ENCODE results near the gene CEACAM19.
A peak's percentile ranks its signal among the peaks of the same experiment; 100 is the strongest.

Gene CEACAM19

DNA sequence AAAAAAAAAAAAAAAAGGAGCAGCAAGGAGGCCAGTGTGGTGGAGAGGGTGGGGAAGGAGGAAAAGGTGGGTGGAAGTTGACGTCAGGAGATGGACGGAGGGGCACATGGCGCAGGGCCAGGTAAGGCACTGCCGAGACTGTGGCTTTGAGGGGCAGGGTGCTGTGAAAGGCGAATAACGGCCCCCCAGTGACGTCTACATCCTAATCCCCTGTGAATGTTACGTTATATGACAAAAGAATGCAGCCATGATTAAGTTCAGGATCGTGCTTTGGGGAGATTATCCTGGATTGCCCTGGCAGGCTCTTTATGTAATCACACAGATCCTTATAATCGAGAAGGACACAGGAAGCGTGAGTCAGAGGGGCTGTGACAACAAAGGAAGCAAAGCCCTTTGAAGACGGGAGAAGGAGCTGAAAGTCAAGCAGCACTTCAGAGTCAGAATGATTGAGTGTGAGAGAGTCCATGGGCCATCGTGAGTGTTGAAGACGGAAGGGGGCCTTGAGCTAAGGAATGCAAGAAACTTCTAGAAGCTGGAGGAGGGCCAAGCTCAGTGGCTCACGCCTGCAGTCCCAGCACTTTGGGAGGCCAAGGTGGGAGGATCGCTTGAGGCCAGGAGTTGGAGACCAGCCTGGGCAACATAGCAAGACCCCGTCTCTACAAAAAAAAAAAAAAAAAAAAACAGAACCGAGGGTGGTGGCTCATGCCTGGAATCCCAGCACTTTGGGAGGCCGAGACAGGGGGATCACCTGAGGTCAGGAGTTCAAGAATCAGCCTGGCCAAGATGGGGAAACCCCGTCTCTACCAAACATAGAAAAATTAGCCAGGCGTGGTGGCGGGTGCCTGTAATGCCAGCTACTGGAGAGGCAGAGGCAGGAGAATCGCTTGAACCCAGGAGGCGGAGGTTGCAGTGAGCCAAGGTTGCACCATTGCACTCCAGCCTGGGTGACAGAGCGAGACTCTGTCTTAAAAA, 13.9 kb downstream of the CEACAM19 start:
- no peak for TF ChIP-seq CTCF (IDR thresholded peaks at IDR 0.05; ENCODE audit: borderline replicate concordance, control extremely low read depth, extremely low read depth, insufficient read depth, missing control alignments)
- in situ Hi-C loops (cut with MboI; ENCODE audit: low sequenced_read_pairs, unreplicated experiment): no loop called here
- DNase-seq (ENCODE audit: low spot score): no peak

DNA sequence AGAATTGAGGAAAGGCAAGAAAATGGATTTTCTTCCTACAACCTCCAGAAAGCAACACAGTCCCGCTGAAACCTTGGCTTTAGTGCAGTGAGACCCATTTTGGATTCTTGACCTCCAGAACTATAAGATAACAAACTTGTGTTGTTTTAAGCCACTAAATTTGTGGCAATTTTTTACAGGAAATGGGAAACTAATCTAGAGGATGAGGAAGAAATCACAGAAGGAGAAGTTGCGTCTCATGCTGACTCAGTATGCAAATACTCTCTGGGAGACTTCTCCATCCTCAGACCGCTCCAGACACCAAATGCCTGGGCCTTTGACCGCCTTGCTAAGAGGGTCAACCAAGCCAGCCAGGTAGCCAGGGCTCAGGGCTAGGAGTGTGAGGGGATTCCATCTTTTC, 14.6 kb downstream of the CEACAM19 start:
- TF ChIP-seq CTCF (IDR thresholded peaks at IDR 0.05; ENCODE audit: borderline replicate concordance, control extremely low read depth, extremely low read depth, insufficient read depth, missing control alignments): no peak
- in situ Hi-C loops (cut with MboI; ENCODE audit: low sequenced_read_pairs, unreplicated experiment): no loop called here
- DNase-seq (ENCODE audit: low spot score): no peak

DNA sequence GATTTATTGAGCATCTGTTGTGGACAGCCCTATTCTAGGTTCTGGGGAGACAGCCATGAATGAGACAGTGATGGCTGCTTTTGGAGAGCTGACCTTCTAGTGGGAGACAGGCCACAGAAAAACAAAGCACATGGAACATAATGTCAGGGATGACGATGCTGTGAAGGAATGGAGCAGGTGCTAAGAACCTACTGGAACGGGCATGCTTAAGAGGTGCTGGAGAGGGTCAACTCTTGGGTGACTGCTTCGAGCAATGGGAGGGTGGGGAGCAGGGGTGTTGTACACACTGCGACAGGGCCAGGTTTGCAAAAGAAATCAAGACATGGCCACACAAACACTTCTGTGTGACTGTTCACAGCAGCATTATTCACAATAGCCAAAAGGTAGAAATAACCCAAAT, 15.6 kb downstream of the CEACAM19 start:
- no peak for DNase-seq (ENCODE audit: low spot score)
- TF ChIP-seq CTCF (IDR thresholded peaks at IDR 0.05; ENCODE audit: borderline replicate concordance, control extremely low read depth, extremely low read depth, insufficient read depth, missing control alignments): no peak
- in situ Hi-C loops (cut with MboI; ENCODE audit: low sequenced_read_pairs, unreplicated experiment): no loop called here

DNA sequence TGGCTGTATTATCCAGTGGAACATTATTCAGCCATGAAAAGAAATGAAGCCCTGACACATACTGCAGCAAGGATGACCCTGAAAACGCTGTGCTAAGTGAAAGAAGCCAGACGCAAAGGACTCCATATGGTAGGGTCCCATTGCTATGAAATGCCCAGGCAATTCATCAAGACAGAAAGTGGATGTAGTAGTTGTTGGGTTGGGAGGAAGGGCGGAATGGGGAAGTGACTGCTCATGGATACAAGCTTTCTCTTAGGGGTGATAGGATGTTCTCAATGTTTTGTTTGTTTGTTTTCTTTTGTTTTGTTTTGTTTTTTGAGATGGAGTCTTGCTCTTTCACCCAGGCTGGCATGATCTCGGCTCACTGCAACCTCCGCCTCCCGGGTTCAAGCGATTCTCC, 16.6 kb downstream of the CEACAM19 start:
- TF ChIP-seq CTCF (IDR thresholded peaks at IDR 0.05; ENCODE audit: borderline replicate concordance, control extremely low read depth, extremely low read depth, insufficient read depth, missing control alignments): no peak
- DNase-seq (ENCODE audit: low spot score): no peak
- in situ Hi-C loops (cut with MboI; ENCODE audit: low sequenced_read_pairs, unreplicated experiment): no loop called here

DNA sequence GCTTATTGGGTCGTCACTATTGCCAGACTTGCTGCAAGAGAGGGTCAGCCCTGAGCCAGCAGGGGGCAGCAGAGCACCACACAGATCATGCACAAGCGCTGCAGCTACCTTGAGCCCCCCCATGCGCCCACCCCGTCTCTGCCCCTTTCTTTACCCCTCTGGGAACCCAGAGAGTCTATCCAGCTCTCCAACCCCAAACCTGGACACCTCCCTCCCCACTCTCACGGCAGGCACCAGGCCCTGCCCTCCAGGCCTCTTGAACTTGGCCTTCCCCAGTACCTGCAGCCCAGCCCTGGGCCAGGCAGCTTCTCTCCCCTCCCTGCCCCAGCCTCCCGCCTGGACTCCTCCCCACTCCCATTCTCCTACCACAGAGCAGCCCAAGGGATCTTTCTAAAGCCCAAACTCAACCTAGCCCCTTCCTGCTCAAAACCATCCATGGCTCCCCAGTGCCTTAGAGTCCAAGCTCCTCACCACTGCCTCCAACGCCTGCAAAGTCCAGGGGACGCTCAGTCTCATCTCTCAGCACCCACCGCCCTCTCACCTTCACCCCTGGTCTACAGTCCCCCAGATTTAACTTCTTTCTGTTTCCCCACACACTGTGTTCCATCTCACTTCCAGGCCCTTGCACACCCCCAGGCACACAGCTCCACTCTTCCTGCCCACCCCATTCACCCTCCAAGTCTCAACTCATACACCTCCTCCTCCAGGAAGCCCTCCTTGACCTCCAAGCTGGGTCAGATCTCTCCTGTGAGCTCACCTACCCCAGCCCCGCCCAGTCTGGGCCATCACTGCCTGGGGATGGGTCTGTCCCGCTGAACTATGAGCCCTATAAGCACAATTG, 18.2 kb downstream of the CEACAM19 start:
- in situ Hi-C loops (cut with MboI; ENCODE audit: low sequenced_read_pairs, unreplicated experiment): no loop called here
- peak; percentile 77 for DNase-seq (ENCODE audit: low spot score)
- TF ChIP-seq CTCF (IDR thresholded peaks at IDR 0.05; ENCODE audit: borderline replicate concordance, control extremely low read depth, extremely low read depth, insufficient read depth, missing control alignments): peak; percentile 92

DNA sequence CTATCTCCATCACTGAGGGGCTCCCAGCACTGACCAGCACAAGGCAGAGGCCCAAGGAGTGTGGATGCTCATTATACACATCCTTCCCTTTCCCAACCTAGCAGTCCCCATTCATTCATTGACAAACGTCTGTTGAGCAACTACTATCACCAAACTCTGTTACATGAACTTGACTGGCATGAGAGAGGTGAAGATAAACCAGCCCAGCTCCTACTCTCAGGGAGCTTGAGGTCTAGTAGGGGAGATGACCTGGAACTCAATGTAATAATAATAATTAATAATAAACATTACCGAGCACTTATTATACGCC, 18.8 kb downstream of the CEACAM19 start:
- DNase-seq (ENCODE audit: low spot score): no peak
- in situ Hi-C loops (cut with MboI; ENCODE audit: low sequenced_read_pairs, unreplicated experiment): no loop called here
- no peak for TF ChIP-seq CTCF (IDR thresholded peaks at IDR 0.05; ENCODE audit: borderline replicate concordance, control extremely low read depth, extremely low read depth, insufficient read depth, missing control alignments)
